Measurements from ENCODE around the gene LRRC75B. TPM values are rescaled to one million over a fixed set of nuclear protein-coding genes. Genes with fewer than 3 reads are reported as not detected.

LRRC75B gene
- total RNA-seq, 4 donors from 2014 or later, result 8.5 to 21.2 (median 14.8) TPM

GRCh38 chr22:24580276-24580675 lies 12.6 kb downstream of the LRRC75B start:
- Histone ChIP-seq H3K4me3 (no peak overlapping the region), H3K36me3 (peaks cover 0 to 32% of the 10 kb centered on the region in 2 donors), H3K4me1 (peaks cover 0 to 25% (median 14%) of the 10 kb centered on the region in 3 donors), H3K27ac (no peak overlapping the region), H3K27me3 (no peaks in the 10 kb centered on the region), H3K9me3 (no peaks in the 10 kb centered on the region)
- WGBS, 2 donors (ENCODE audit: low coverage in 1 of 2), result 46 to 47% methylated on average over 2 of the region's 2 CpGs
- TF ChIP-seq POLR2AphosphoS5 (IDR thresholded peaks at IDR 0.05), result peak; percentile 67
- TF ChIP-seq EP300 (IDR thresholded peaks at IDR 0.05), result no peak
- TF ChIP-seq POLR2A (IDR thresholded peaks at IDR 0.05), result no peak
- peak; percentile 40 for ATAC-seq

DNA sequence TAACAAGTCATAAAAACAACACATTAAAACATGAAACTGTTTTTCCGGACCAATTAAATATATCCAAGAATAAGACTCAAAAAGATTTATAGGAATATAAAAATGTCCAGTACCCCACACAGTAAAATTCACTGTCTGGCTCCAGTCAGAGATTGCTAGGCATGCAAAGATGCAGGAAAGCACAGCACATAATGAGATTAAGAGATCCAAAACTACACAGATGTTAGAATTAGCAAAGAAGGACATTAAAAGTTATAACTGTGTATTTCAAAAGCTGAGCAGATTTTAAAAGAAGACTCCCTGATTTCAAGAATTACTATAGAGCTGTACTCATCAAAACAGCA lies 13.6 kb downstream of the LRRC75B start:
- peaks cover 0 to 39% of the 10 kb centered on the region in 2 donors for H3K36me3 ChIP-seq
- no peak for TF ChIP-seq POLR2AphosphoS5 (IDR thresholded peaks at IDR 0.05)
- no peak for TF ChIP-seq POLR2A (IDR thresholded peaks at IDR 0.05)
- peak overlapping the region in 1 of 4 donors; percentile 50 for H3K27ac ChIP-seq
- no peaks in the 10 kb centered on the region for H3K27me3 ChIP-seq
- WGBS, 2 donors (ENCODE audit: low coverage in 1 of 2), result 62 to 83% methylated on average over 1 of the region's 1 CpG
- ATAC-seq, result no peak
- H3K4me1 ChIP-seq, result peaks cover 0 to 14% (median 9%) of the 10 kb centered on the region in 3 donors
- no peak overlapping the region for H3K4me3 ChIP-seq
- no peaks in the 10 kb centered on the region for H3K9me3 ChIP-seq

- no peak for ATAC-seq
- H3K4me1 ChIP-seq, result peaks cover 0 to 8% (median 2%) of the 10 kb centered on the region in 3 donors
- H3K36me3 ChIP-seq, result peaks cover 0 to 45% of the 10 kb centered on the region in 2 donors
- H3K9me3 ChIP-seq, result no peaks in the 10 kb centered on the region
- H3K27ac ChIP-seq, result peak overlapping the region in 1 of 4 donors; percentile 50
- WGBS, 2 donors (ENCODE audit: low coverage in 1 of 2), result 74 to 83% methylated on average over 5 to 8 of the region's 8 CpGs
- TF ChIP-seq CTCF (IDR thresholded peaks at IDR 0.05) (no peak), POLR2A (IDR thresholded peaks at IDR 0.05) (no peak), POLR2AphosphoS5 (IDR thresholded peaks at IDR 0.05) (no peak), EP300 (IDR thresholded peaks at IDR 0.05) (no peak)
- no peaks in the 10 kb centered on the region for H3K27me3 ChIP-seq
- no peak overlapping the region for H3K4me3 ChIP-seq
Measured at GRCh38 chr22:24578355-24579257, 14.3 kb downstream of the LRRC75B start.

DNA sequence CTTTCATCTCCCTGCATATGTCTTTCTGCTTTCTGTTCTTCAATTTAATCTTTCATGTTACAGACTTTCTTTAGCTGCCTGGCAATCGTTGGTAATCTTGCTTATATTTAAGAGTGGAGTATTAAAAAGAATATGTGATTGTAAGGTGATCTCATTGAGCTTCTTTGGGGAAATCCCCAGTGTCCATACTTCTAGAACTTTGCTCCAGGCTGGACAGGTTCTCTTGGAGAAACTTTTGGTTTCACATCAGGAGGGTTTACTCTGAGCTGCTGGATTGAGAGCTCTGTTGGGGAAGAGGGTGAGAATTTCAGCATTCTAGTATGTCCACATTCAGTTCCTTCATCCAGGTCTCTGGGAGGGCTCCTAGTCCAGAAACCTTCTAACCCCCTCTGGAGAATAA lies 16.1 kb downstream of the LRRC75B start:
- 40 to 86% methylated on average over 1 of the region's 1 CpG for WGBS, 2 donors (ENCODE audit: low coverage in 1 of 2)
- peaks cover 0 to 64% of the 10 kb centered on the region in 2 donors for H3K36me3 ChIP-seq
- H3K9me3 ChIP-seq, result no peaks in the 10 kb centered on the region
- no peak for ATAC-seq
- H3K27me3 ChIP-seq, result no peaks in the 10 kb centered on the region
- no peak overlapping the region for H3K4me3 ChIP-seq
- H3K4me1 ChIP-seq, result no peaks in the 10 kb centered on the region
- H3K27ac ChIP-seq, result no peak overlapping the region
- TF ChIP-seq EP300 (IDR thresholded peaks at IDR 0.05) (no peak), POLR2AphosphoS5 (IDR thresholded peaks at IDR 0.05) (no peak), POLR2A (IDR thresholded peaks at IDR 0.05) (no peak), CTCF (IDR thresholded peaks at IDR 0.05) (no peak)

DNA sequence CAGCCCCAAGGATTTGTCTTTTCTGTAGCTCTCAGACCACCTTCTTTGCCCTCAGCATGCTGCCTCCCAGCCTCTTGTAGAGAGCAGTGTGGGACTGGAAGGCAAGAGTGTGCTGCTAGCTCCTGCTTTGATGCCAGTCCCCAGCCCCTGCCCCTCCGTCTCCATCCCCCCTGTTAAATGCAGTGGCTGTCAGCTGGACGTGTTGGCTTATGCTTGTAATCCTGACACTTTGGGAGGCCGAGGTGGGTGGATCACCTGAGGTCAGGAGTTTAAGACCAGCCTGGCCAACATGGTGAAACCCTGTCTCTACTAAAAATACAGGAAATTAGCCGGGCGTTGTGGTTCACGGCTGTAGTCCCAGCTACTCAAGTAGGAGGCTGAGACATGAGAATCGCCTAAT lies 21.6 kb downstream of the LRRC75B start:
- peaks cover 0 to 84% of the 10 kb centered on the region in 2 donors for H3K36me3 ChIP-seq
- H3K27ac ChIP-seq, result no peak overlapping the region
- 78 to 100% methylated on average over 1 to 3 of the region's 7 CpGs for WGBS, 2 donors (ENCODE audit: low coverage in 1 of 2)
- H3K4me3 ChIP-seq, result no peak overlapping the region
- no peaks in the 10 kb centered on the region for H3K27me3 ChIP-seq
- peaks cover 0 to 20% (median 0%) of the 10 kb centered on the region in 3 donors for H3K4me1 ChIP-seq
- no peak for TF ChIP-seq POLR2A (IDR thresholded peaks at IDR 0.05)
- TF ChIP-seq CTCF (IDR thresholded peaks at IDR 0.05), result no peak
- TF ChIP-seq POLR2AphosphoS5 (IDR thresholded peaks at IDR 0.05), result no peak
- no peak for TF ChIP-seq EP300 (IDR thresholded peaks at IDR 0.05)
- no peaks in the 10 kb centered on the region for H3K9me3 ChIP-seq
- no peak for ATAC-seq

DNA sequence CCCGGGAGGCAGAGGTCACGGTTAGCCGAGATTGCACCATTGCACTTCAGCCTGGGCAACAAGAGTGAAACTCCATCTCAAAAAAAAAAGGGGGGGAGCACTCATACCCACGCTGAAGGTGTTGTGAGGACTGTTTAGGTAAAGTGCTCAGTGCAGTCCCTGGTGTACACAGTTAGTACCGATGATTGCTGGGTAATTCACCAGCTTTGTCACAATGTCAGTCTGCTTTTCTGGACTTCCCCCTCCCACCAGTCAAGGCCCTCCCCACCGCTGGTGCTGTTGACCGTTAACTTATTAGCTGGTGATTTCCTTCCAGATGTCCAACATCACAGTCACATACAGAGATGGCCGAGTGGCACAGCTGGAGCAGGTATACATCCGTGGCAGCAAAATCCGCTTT lies 25.2 kb downstream of the LRRC75B start:
- no peaks in the 10 kb centered on the region for H3K9me3 ChIP-seq
- ATAC-seq, result no peak
- 80 to 91% methylated on average over 2 to 5 of the region's 10 CpGs for WGBS, 2 donors (ENCODE audit: low coverage in 1 of 2)
- no peaks in the 10 kb centered on the region for H3K27me3 ChIP-seq
- TF ChIP-seq POLR2AphosphoS5 (IDR thresholded peaks at IDR 0.05), result no peak
- TF ChIP-seq CTCF (IDR thresholded peaks at IDR 0.05), result no peak
- no peak for TF ChIP-seq POLR2A (IDR thresholded peaks at IDR 0.05)
- TF ChIP-seq EP300 (IDR thresholded peaks at IDR 0.05), result no peak
- no peak overlapping the region for H3K4me3 ChIP-seq
- H3K36me3 ChIP-seq, result peaks cover 0 to 54% of the 10 kb centered on the region in 2 donors
- no peak overlapping the region for H3K27ac ChIP-seq
- peaks cover 0 to 56% (median 14%) of the 10 kb centered on the region in 3 donors for H3K4me1 ChIP-seq

All from gastroesophageal sphincter (tissue), 4 donors.